SK-N-SH (cell line): ENCODE measurements around the gene DCAKD. TPM values are rescaled to one million over a fixed set of nuclear protein-coding genes. Genes with fewer than 3 reads are reported as not detected.

Experiments used
- CTCF ChIA-PET: fragments of 300-600, 350-600 bp; formaldehyde crosslinking; extraction: SDS; loops from one replicate; lab custom pipeline; 2021; lab: Yijun Ruan, JAX
- POLR2A ChIA-PET: fragments of 350-600 bp; sonication (Branson Sonifier 250); formaldehyde crosslinking; extraction: SDS; loops from one replicate; lab custom pipeline; 2020; ENCODE audit warnings: antibody characterized with exemption, inconsistent platforms; lab: Yijun Ruan, JAX
- DNase-seq: peaks from one replicate; pipeline ENCODE4 v3.0.0; 2012
- H2AFZ ChIP-seq: fragments of 200-600 bp; sonication (generic); 2 replicates; pipeline ENCODE4 v1.8.1; 2016; ENCODE audit warnings: antibody characterized with exemption, mild to moderate bottlenecking, low read depth
- H3F3A ChIP-seq: fragments of 200-600 bp; sonication (generic); replicated peaks from 2 replicates; pipeline ENCODE3; 2016; ENCODE audit warnings: antibody characterized with exemption, mild to moderate bottlenecking; ENCODE audit not compliant: insufficient read depth
- H3K27ac ChIP-seq, 2 experiments: fragments of 200-500 bp in 1 of 2; fragments of 200-600 bp in 1 of 2; sonication (Bioruptor generic) in 1 of 2; sonication (generic), shearing (Covaris generic) in 1 of 2; 2 replicates each; pipeline versions ENCODE4 v1.5.1 to v1.6.1; 2014 to 2016; ENCODE audit warnings: low read depth in 2 of 2, inconsistent platforms in 1 of 2, low read length in 1 of 2, mild to moderate bottlenecking in 1 of 2, mixed read lengths in 1 of 2
- H3K27me3 ChIP-seq: fragments of 200-600 bp; sonication (generic), shearing (Covaris generic); 2 replicates; pipeline ENCODE4 v1.6.1; 2016; ENCODE audit warnings: mixed run types; ENCODE audit not compliant: insufficient read depth
- H3K36me3 ChIP-seq, 2 experiments: fragments of 200-500 bp in 1 of 2; fragments of 200-600 bp in 1 of 2; sonication (Bioruptor generic) in 1 of 2; sonication (generic) in 1 of 2; replicated peaks in 1 of 2; 2 replicates each; pipeline versions ENCODE3 to v1.5.1; 2014 to 2016; ENCODE audit warnings: low read length in 1 of 2, mild to moderate bottlenecking in 1 of 2; ENCODE audit not compliant: insufficient read depth in 2 of 2, control insufficient read depth in 1 of 2
- H3K4me1 ChIP-seq, 2 experiments: fragments of 200-500 bp in 1 of 2; fragments of 200-600 bp in 1 of 2; sonication (Bioruptor generic) in 1 of 2; sonication (generic), shearing (Covaris generic) in 1 of 2; 2 replicates each; pipeline versions ENCODE4 v1.5.1 to v1.6.1; 2014 to 2016; ENCODE audit warnings: low read depth in 1 of 2, low read length in 1 of 2, mixed run types in 1 of 2; ENCODE audit not compliant: insufficient read depth in 2 of 2, control insufficient read depth in 1 of 2
- H3K4me2 ChIP-seq: fragments of 200-600 bp; sonication (generic), shearing (Covaris generic); 2 replicates; pipeline ENCODE4 v1.6.1; 2017; ENCODE audit warnings: mixed run types
- H3K4me3 ChIP-seq, 2 experiments: fragments of 200-500 bp in 1 of 2; fragments of 200-600 bp in 1 of 2; sonication (Bioruptor generic) in 1 of 2; sonication (generic), shearing (Covaris generic) in 1 of 2; 2 replicates each; pipeline versions ENCODE4 v1.5.1 to v1.8.1; 2014 to 2016; ENCODE audit warnings: low read depth in 2 of 2, inconsistent platforms in 1 of 2, low read length in 1 of 2, mild to moderate bottlenecking in 1 of 2, mixed read lengths in 1 of 2, moderate library complexity in 1 of 2
- H3K79me2 ChIP-seq: fragments of 200-600 bp; sonication (generic); 2 replicates; pipeline ENCODE4 v1.8.1; 2017; ENCODE audit warnings: mild to moderate bottlenecking; ENCODE audit not compliant: insufficient read depth
- H3K9ac ChIP-seq: fragments of 200-600 bp; sonication (generic); 2 replicates; pipeline ENCODE4 v1.6.1; 2017; ENCODE audit warnings: mixed run types
- H3K9me2 ChIP-seq: fragments of 200-600 bp; sonication (generic); 2 replicates; pipeline ENCODE4 v1.6.1; 2017; ENCODE audit warnings: mixed run types
- H3K9me3 ChIP-seq: fragments of 200-600 bp; sonication (generic); 2 replicates; pipeline ENCODE4 v1.6.1; 2017; ENCODE audit warnings: mixed run types, mild to moderate bottlenecking, moderate library complexity
- H4K20me1 ChIP-seq: fragments of 200-600 bp; sonication (generic); 2 replicates; pipeline ENCODE4 v1.6.1; 2017; ENCODE audit warnings: mild to moderate bottlenecking, mixed run types; ENCODE audit not compliant: insufficient read depth
- CTCF ChIP-seq: fragments of 200-600 bp; sonication (generic); IDR thresholded peaks from 2 replicates; pipeline ENCODE4 v1.6.1; 2017; ENCODE audit warnings: antibody characterized with exemption, mild to moderate bottlenecking, moderate library complexity
- EZH2phosphoT487 ChIP-seq: fragments of 200-600 bp; sonication (generic); IDR thresholded peaks from 2 replicates; pipeline ENCODE4 v1.6.1; 2017; ENCODE audit warnings: low read depth, mixed run types, mild to moderate bottlenecking, antibody characterized with exemption, moderate library complexity, borderline replicate concordance
- FOSL2 ChIP-seq: IDR thresholded peaks from 2 replicates; pipeline ENCODE4 v1.4.0; 2012; ENCODE audit warnings: low read depth, mild to moderate bottlenecking, moderate library complexity, borderline replicate concordance
- FOXJ3 ChIP-seq: sonication (generic); formaldehyde crosslinking; IDR thresholded peaks from 2 replicates; pipeline ENCODE4 v1.5.1; 2020; ENCODE audit warnings: mild to moderate bottlenecking, missing genetic modification reagents
- FOXM1 ChIP-seq: IDR thresholded peaks from 2 replicates; pipeline ENCODE4 v1.4.0; 2012; ENCODE audit warnings: low read depth, mild to moderate bottlenecking
- GATA2 ChIP-seq: sonication (generic); formaldehyde crosslinking; IDR thresholded peaks from 2 replicates; pipeline ENCODE4 v1.5.0; 2020; ENCODE audit warnings: mild to moderate bottlenecking, missing genetic modification reagents
- MEF2A ChIP-seq: IDR thresholded peaks from 2 replicates; pipeline ENCODE4 v1.4.0; 2012; ENCODE audit warnings: low read depth, borderline replicate concordance
- MXI1 ChIP-seq: IDR thresholded peaks from 2 replicates; pipeline ENCODE4 v1.6.1; 2012; ENCODE audit warnings: mild to moderate bottlenecking, low read depth, low read length, improper control_type of control experiment
- NFIC ChIP-seq: IDR thresholded peaks from 2 replicates; pipeline ENCODE4 v1.4.0; 2012; ENCODE audit warnings: borderline replicate concordance
- NRF1 ChIP-seq: IDR thresholded peaks from 2 replicates; pipeline ENCODE4 v1.6.1; 2012; ENCODE audit warnings: low read depth, mild to moderate bottlenecking, low read length
- PBX3 ChIP-seq: IDR thresholded peaks from 2 replicates; pipeline ENCODE4; 2012
- POLR2AphosphoS5 ChIP-seq: IDR thresholded peaks from 2 replicates; pipeline ENCODE4 v1.6.1; 2012; ENCODE audit warnings: low read depth, low read length
- RAD21 ChIP-seq: IDR thresholded peaks from 2 replicates; pipeline ENCODE4 v1.6.1; 2012; ENCODE audit warnings: mild to moderate bottlenecking, low read length
- RCOR1 ChIP-seq: fragments of 150-350 bp; IDR thresholded peaks from 2 replicates; pipeline ENCODE4 v1.6.1; 2017; ENCODE audit warnings: antibody characterized with exemption, low read length
- REST ChIP-seq: IDR thresholded peaks from 2 replicates; pipeline ENCODE4 v1.6.1; 2012; ENCODE audit warnings: mild to moderate bottlenecking, low read depth, low read length, moderate library complexity
- RXRA ChIP-seq: IDR thresholded peaks from 2 replicates; pipeline ENCODE4 v1.4.0; 2012; ENCODE audit warnings: low read depth, mild to moderate bottlenecking, borderline replicate concordance
- SIN3A ChIP-seq: IDR thresholded peaks from 2 replicates; pipeline ENCODE4 v1.6.1; 2012; ENCODE audit warnings: low read depth, mild to moderate bottlenecking, low read length, moderate library complexity, borderline replicate concordance
- TCF12 ChIP-seq: IDR thresholded peaks from 2 replicates; pipeline ENCODE4 v1.4.0; 2012
- TEAD4 ChIP-seq: IDR thresholded peaks from 2 replicates; pipeline ENCODE4 v1.4.0; 2012; ENCODE audit warnings: mild to moderate bottlenecking, borderline replicate concordance; ENCODE audit not compliant: insufficient read depth
- USF2 ChIP-seq: fragments of 150-350 bp; IDR thresholded peaks from 2 replicates; pipeline ENCODE4 v1.6.1; 2017; ENCODE audit warnings: antibody characterized with exemption, low read length, low read depth, borderline replicate concordance
- WGBS: methylation state at CpG from one replicate; pipeline ENCODE4 v1.1.6; 2017; ENCODE audit warnings: low lambda C conversion rate; 5-methylcytosine and 5-hydroxymethylcytosine counted together
- polyA plus RNA-seq, 3 experiments: library from polyadenylated mRNA; depleted of rRNA; stranded (reverse); fragments of >200 nt; gene quantifications; 2 replicates each; pipeline ENCODE4 v1.2.3, GENCODE V29; 2012

DCAKD gene
- polyA plus RNA-seq, 1 of the 3 experiments (the other 2 are of a cell fraction), result 48.8 TPM

- Histone ChIP-seq H3K9me2 (no peaks in the 10 kb centered on the region), H3F3A (no peaks in the 10 kb centered on the region), H3K9me3 (no peaks in the 10 kb centered on the region), H3K36me3 (no peaks in the 10 kb centered on the region), H2AFZ (no peak overlapping the region), H3K9ac (no peak overlapping the region), H3K79me2 (no peaks in the 10 kb centered on the region), H4K20me1 (no peaks in the 10 kb centered on the region), H3K4me1 (no peaks in the 10 kb centered on the region), H3K4me3 (no peak overlapping the region), H3K27me3 (no peaks in the 10 kb centered on the region), H3K4me2 (no peak overlapping the region), H3K27ac (no peak overlapping the region)
- ChIA-PET POLR2A (interaction anchor here (1.2 kb wide), 1 partner anchor 12 kb away, joined by 5 read pairs; no protein-coding TSS in a partner anchor), CTCF (no interaction called here)
- TF ChIP-seq TCF12 (no peak), FOXM1 (no peak), FOXJ3 (CRISPR knock-in tag) (no peak), MXI1 (no peak), USF2 (no peak), NFIC (no peak), RXRA (no peak), MEF2A (no peak), EZH2phosphoT487 (no peak), RAD21 (no peak), NRF1 (no peak), SIN3A (no peak), PBX3 (no peak), REST (no peak), FOSL2 (no peak), POLR2AphosphoS5 (no peak), GATA2 (no peak), TEAD4 (no peak), CTCF (no peak), RCOR1 (no peak)
- 86% methylated on average over 28 of the region's 34 CpGs for WGBS
- no peak for DNase-seq
Measured at GRCh38 chr17:44988044-44988942, 63.1 kb downstream of the DCAKD start.
